DND-41 (cell line): ENCODE data around the gene SRL.
"Not testable (repeated sequence)": the region's sequence is repeated elsewhere in the genome, so short reads cannot be mapped to it uniquely, and the experiment has no call there.

Experiments used
- ATAC-seq: fragments of 200-7000 bp; cut with Tn5 transposase; 3 replicates; pipeline ENCODE4 v1.9.1; 2021; ENCODE audit warnings: low read depth; ENCODE audit not compliant: insufficient read depth
- DNase-seq: peaks from one replicate; pipeline ENCODE4 v3.0.0-alpha.2; 2020
- H2AFZ ChIP-seq: 2 replicates; pipeline ENCODE4 v1.6.0; 2012; ENCODE audit warnings: low read depth, low read length
- H3K27ac ChIP-seq: 2 replicates; pipeline ENCODE4 v1.5.1; 2012; ENCODE audit warnings: low read length, inconsistent platforms
- H3K27me3 ChIP-seq: fragments of 200-600 bp; sonication (generic); 2 replicates; pipeline ENCODE4 v1.6.0; 2012; ENCODE audit warnings: low read length, mild to moderate bottlenecking, inconsistent platforms; ENCODE audit not compliant: insufficient read depth, poor library complexity
- H3K36me3 ChIP-seq: 2 replicates; pipeline ENCODE4 v1.5.1; 2012; ENCODE audit warnings: low read length, inconsistent platforms; ENCODE audit not compliant: insufficient read depth
- H3K4me1 ChIP-seq: 2 replicates; pipeline ENCODE4 v1.5.1; 2012; ENCODE audit warnings: mild to moderate bottlenecking, low read length; ENCODE audit not compliant: insufficient read depth
- H3K4me2 ChIP-seq: 2 replicates; pipeline ENCODE4 v1.6.0; 2012; ENCODE audit warnings: mild to moderate bottlenecking, moderate library complexity, low read length, inconsistent platforms; ENCODE audit not compliant: insufficient read depth
- H3K4me3 ChIP-seq, 2 experiments: fragments of 200-600 bp in 1 of 2; shearing (Covaris generic) in 1 of 2; 2 replicates each; pipeline ENCODE4 v1.5.1; 2012 to 2016; ENCODE audit warnings: inconsistent platforms in 2 of 2, low read length in 2 of 2, mild to moderate bottlenecking in 2 of 2, low read depth in 1 of 2, moderate library complexity in 1 of 2
- H3K79me2 ChIP-seq: 2 replicates; pipeline ENCODE4 v1.6.0; 2012; ENCODE audit warnings: low read length, inconsistent platforms; ENCODE audit not compliant: insufficient read depth
- H3K9ac ChIP-seq: 2 replicates; pipeline ENCODE4 v1.6.0; 2012; ENCODE audit warnings: low read depth, mild to moderate bottlenecking, inconsistent platforms, low read length, moderate library complexity
- H3K9me3 ChIP-seq: 2 replicates; pipeline ENCODE4 v1.5.1; 2012; ENCODE audit warnings: low read length, moderate library complexity, mild to moderate bottlenecking, inconsistent platforms; ENCODE audit not compliant: insufficient read depth, severe bottlenecking
- H4K20me1 ChIP-seq: 2 replicates; pipeline ENCODE4 v1.6.0; 2012; ENCODE audit warnings: low read length; ENCODE audit not compliant: insufficient read depth
- CTCF ChIP-seq: IDR thresholded peaks from 2 replicates; pipeline ENCODE4 v1.5.1; 2012; ENCODE audit warnings: borderline replicate concordance, low read length, moderate library complexity, mild to moderate bottlenecking; ENCODE audit not compliant: poor library complexity, severe bottlenecking; ENCODE audit errors: extremely low read depth
- EZH2 ChIP-seq: IDR thresholded peaks from 3 replicates; pipeline ENCODE4 v1.6.1; 2012; ENCODE audit warnings: borderline replicate concordance, low read depth, mild to moderate bottlenecking, moderate library complexity, low read length, inconsistent platforms; ENCODE audit not compliant: severe bottlenecking

The SRL gene

GRCh38 chr16:4260360-4260759 lies 18.5 kb upstream of the SRL start:
- Histone ChIP-seq H3K79me2 (peaks cover 31% of the 10 kb centered on the region), H3K27ac (no peak overlapping the region), H3K4me3 (no peak overlapping the region), H3K4me2 (no peak overlapping the region), H3K9me3 (no peaks in the 10 kb centered on the region), H3K4me1 (no peaks in the 10 kb centered on the region), H3K36me3 (peaks cover 63% of the 10 kb centered on the region), H2AFZ (no peak overlapping the region), H3K27me3 (no peaks in the 10 kb centered on the region), H4K20me1 (peaks cover 50% of the 10 kb centered on the region), H3K9ac (no peak overlapping the region)
- ATAC-seq (no peak), DNase-seq (no peak)
- TF ChIP-seq CTCF (no peak), EZH2 (no peak)

- no peak for ATAC-seq
- Histone ChIP-seq H3K27me3 (no peaks in the 10 kb centered on the region), H3K27ac (no peak overlapping the region), H3K9me3 (no peaks in the 10 kb centered on the region), H3K4me3 (no peak overlapping the region), H3K4me2 (no peak overlapping the region), H4K20me1 (peaks cover 26% of the 10 kb centered on the region), H3K79me2 (peaks cover 9% of the 10 kb centered on the region), H2AFZ (no peak overlapping the region), H3K4me1 (peaks cover 8% of the 10 kb centered on the region), H3K9ac (no peak overlapping the region), H3K36me3 (peaks cover 51% of the 10 kb centered on the region)
- no peak for DNase-seq
- TF ChIP-seq EZH2, result no peak
- no peak for TF ChIP-seq CTCF
These were observed 16.0 kb upstream of the SRL start for GRCh38 chr16:4257646-4258556.

GRCh38 chr16:4253394-4254150 lies 11.7 kb upstream of the SRL start:
- ATAC-seq (peak; percentile 97), DNase-seq (peak; percentile 100)
- Histone ChIP-seq H3K9ac (peak overlapping the region; percentile 86), H2AFZ (peak overlapping the region; percentile 94), H3K4me3 (peak overlapping the region; percentile 78 to 85; a peak in 3 of 4 replicates), H3K4me2 (peak overlapping the region; percentile 84), H3K79me2 (peaks cover 3% of the 10 kb centered on the region; the same call in 1 of the 2 replicates), H3K27me3 (no peaks in the 10 kb centered on the region), H3K4me1 (peaks cover 13% of the 10 kb centered on the region), H3K27ac (peak overlapping the region; percentile 79), H4K20me1 (peaks cover 5% of the 10 kb centered on the region; the same call in 1 of the 2 replicates), H3K36me3 (peaks cover 11% of the 10 kb centered on the region), H3K9me3 (no peaks in the 10 kb centered on the region)
- no peak for TF ChIP-seq CTCF
- TF ChIP-seq EZH2, result no peak

- H2AFZ ChIP-seq, result peak overlapping the region; percentile 94
- not testable (repeated sequence) for H3K79me2 ChIP-seq, H4K20me1 ChIP-seq, H3K27me3 ChIP-seq, ATAC-seq, H3K36me3 ChIP-seq, H3K9me3 ChIP-seq, DNase-seq
- H3K9ac ChIP-seq, result peak overlapping the region; percentile 86
- peak overlapping the region; percentile 84 for H3K4me2 ChIP-seq
- peak overlapping the region; percentile 79 for H3K27ac ChIP-seq
- H3K4me3 ChIP-seq, result peak overlapping the region; percentile 78 to 85; a peak in 3 of 4 replicates
- H3K4me1 ChIP-seq, result peaks cover 13% of the 10 kb centered on the region
These were observed 11.1 kb upstream of the SRL start for GRCh38 chr16:4253012-4253393.
